Nephron progenitor cell (in vitro differentiated cells): ENCODE results near the gene PTGIS.

Source experiments
- DNase-seq: peaks from one replicate; pipeline ENCODE4 v3.0.0; 2021
- H3K27ac Mint-ChIP-seq: 2 replicates; pipeline ENCODE4 v1.8.0; 2021; ENCODE audit warnings: mild to moderate bottlenecking, moderate library complexity, mixed read lengths
- H3K27me3 Mint-ChIP-seq: 2 replicates; pipeline ENCODE4 v1.8.0; 2021; ENCODE audit warnings: mild to moderate bottlenecking, low read depth, mixed read lengths; ENCODE audit not compliant: poor library complexity
- H3K36me3 Mint-ChIP-seq: 2 replicates; pipeline ENCODE4 v1.8.0; 2021; ENCODE audit warnings: low read depth, mixed read lengths
- H3K4me1 Mint-ChIP-seq: 2 replicates; pipeline ENCODE4 v1.8.0; 2021; ENCODE audit warnings: mixed read lengths
- H3K4me3 Mint-ChIP-seq: 2 replicates; pipeline ENCODE4 v1.8.0; 2021; ENCODE audit warnings: mild to moderate bottlenecking, moderate library complexity, mixed read lengths
- H3K9me3 Mint-ChIP-seq: 2 replicates; pipeline ENCODE4 v1.8.0; 2021; ENCODE audit warnings: mild to moderate bottlenecking, moderate library complexity, mixed read lengths
- CTCF ChIP-seq: fragments of 200-600 bp; sonication (generic); IDR thresholded peaks from 2 replicates; pipeline ENCODE4 v1.5.0; 2021; ENCODE audit warnings: antibody characterized with exemption

Gene PTGIS

GRCh38 chr20:49483696-49484123, 84.2 kb downstream of the PTGIS start:
- no peak overlapping the region for H3K4me3 Mint-ChIP-seq
- H3K9me3 Mint-ChIP-seq: no peaks in the 10 kb centered on the region
- H3K27me3 Mint-ChIP-seq: peaks cover 97% of the 10 kb centered on the region
- H3K36me3 Mint-ChIP-seq: no peaks in the 10 kb centered on the region
- peaks cover 22% of the 10 kb centered on the region for H3K4me1 Mint-ChIP-seq
- H3K27ac Mint-ChIP-seq: no peak overlapping the region
- DNase-seq: peak; percentile 32
- TF ChIP-seq CTCF: no peak

DNA sequence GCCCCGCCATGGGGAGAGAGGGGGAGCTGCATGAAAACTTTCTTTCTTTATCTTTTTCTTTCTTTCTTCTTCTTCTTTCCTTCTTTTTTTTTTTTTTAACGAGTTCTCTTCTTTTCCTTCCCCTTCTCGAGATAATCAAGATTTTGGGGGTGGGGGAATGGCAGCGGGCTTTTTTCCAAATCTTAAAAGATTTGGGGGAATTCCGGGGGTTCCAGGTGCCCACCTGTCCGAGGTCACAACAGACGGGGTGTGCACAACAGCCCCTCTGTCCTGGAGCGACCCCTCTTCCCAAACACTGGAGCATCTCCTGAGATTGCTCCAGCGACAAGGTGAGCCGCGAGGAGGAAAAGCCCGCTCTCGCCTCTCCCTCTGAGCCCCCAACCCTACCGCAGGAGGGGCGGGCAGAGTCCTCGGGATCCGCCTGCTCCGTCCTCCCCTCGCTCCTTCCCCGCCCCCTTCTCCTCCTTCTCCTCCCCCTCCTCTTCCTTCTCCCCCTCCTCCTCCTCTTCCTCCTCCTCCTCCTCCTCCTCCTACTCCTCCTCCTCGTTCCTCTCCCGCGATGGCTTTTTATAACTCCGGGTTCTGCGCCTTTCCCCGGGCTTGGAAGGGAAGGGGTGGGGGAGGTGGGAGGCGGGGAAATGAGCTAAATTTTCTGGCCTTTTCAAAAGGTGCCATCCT, 84.8 kb downstream of the PTGIS start:
- H3K4me3 Mint-ChIP-seq: peak overlapping the region; percentile 72
- no peak overlapping the region for H3K27ac Mint-ChIP-seq
- peaks cover 27% of the 10 kb centered on the region for H3K4me1 Mint-ChIP-seq
- H3K27me3 Mint-ChIP-seq: peaks cover 96% of the 10 kb centered on the region
- H3K9me3 Mint-ChIP-seq: no peaks in the 10 kb centered on the region
- H3K36me3 Mint-ChIP-seq: no peaks in the 10 kb centered on the region
- peak; percentile 30 for DNase-seq
- peak; percentile 13 for TF ChIP-seq CTCF

- Mint-ChIP-seq H3K36me3 (no peaks in the 10 kb centered on the region), H3K4me3 (peak within 1 kb of the TSS; percentile 72), H3K4me1 (peaks cover 27% of the 10 kb centered on the region), H3K27ac (no peak within 1 kb of the TSS), H3K9me3 (no peaks in the 10 kb centered on the region), H3K27me3 (peaks cover 92% of the 10 kb centered on the region)
- no peak for TF ChIP-seq CTCF
- DNase-seq: peak; percentile 96
These were observed 85.3 kb downstream of the PTGIS start, which contains the start of gene KCNB1 for GRCh38 chr20:49482621-49483017. Gene KCNB1 (minus strand): TSS chr20:49482668. CDS start chr20:49482480, 188 bp downstream.

DNA sequence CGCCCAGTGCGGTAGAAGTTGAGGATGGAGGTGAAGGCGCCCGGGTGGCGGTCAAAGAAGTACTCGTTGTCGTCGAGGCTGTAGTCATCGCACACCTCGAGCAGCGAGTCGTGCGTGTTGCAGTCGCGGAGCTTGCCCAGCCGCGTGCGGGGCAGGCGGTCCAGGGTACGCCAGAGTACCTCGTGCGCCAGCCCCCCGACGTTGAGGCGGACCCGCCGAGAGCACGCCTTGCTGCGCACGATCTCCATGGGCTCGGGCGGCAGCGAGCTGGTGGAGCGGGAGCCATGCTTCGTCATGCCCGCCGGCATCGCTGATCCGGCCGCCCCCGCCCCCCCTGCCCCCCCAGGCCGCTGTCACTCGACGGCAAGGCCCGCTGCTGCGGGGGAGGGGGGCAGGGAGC, 85.8 kb downstream of the PTGIS start:
- no peak overlapping the region for H3K27ac Mint-ChIP-seq
- H3K9me3 Mint-ChIP-seq: no peaks in the 10 kb centered on the region
- no peak overlapping the region for H3K4me3 Mint-ChIP-seq
- no peak for TF ChIP-seq CTCF
- peaks cover 27% of the 10 kb centered on the region for H3K4me1 Mint-ChIP-seq
- no peak for DNase-seq
- H3K36me3 Mint-ChIP-seq: no peaks in the 10 kb centered on the region
- H3K27me3 Mint-ChIP-seq: peaks cover 92% of the 10 kb centered on the region

DNA sequence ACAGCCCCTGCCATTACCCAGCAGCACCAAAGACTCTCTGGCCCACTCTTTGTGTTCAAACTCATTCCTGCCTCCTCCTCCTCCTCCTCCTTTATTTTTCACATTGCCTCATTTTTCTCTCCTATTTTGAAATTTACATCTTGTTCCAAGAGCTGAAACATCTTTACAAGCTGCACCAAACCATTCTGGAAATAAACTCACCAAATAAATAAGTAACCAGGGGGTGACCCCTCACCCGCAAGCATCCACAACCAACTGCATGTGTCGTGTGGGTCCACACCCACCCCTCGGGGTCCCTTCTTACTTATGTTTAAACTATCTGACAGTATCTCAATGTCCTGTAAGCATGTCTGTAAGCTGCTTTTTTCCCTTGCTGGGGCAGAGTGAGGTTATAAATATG, 86.8 kb downstream of the PTGIS start:
- no peak for TF ChIP-seq CTCF
- no peak overlapping the region for H3K4me3 Mint-ChIP-seq
- no peaks in the 10 kb centered on the region for H3K36me3 Mint-ChIP-seq
- H3K9me3 Mint-ChIP-seq: no peaks in the 10 kb centered on the region
- H3K27me3 Mint-ChIP-seq: peaks cover 84% of the 10 kb centered on the region
- DNase-seq: no peak
- H3K27ac Mint-ChIP-seq: no peak overlapping the region
- H3K4me1 Mint-ChIP-seq: peaks cover 27% of the 10 kb centered on the region

DNA sequence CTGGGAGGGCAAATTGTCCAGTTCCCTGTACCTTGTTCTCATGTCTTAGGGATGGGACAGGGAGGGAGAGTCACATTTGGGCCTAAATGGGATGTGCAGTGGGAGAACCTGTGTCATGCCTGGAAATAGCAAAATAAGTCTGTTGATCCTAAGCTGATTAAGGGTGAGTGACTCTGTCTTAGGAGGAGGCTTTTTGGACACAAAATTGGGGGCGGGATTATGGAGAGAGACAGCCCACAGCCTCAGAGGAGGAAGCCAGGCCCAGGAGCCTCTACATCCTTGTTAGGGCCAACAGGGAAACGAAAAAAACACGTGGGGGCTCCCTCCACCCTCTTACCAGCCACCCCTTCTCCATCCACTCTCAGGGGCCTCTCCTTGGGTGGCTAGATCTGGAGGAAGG, 87.7 kb downstream of the PTGIS start:
- no peak for TF ChIP-seq CTCF
- H3K27me3 Mint-ChIP-seq: peaks cover 84% of the 10 kb centered on the region
- H3K9me3 Mint-ChIP-seq: no peaks in the 10 kb centered on the region

More for the DNA sequence above, 87.7 kb downstream of the PTGIS start:
- H3K27ac Mint-ChIP-seq: no peak overlapping the region
- DNase-seq: no peak
- H3K4me3 Mint-ChIP-seq: no peak overlapping the region
- H3K4me1 Mint-ChIP-seq: peaks cover 27% of the 10 kb centered on the region
- H3K36me3 Mint-ChIP-seq: no peaks in the 10 kb centered on the region
